ENCODE results near the gene SCLT1. TPM values are rescaled to one million over a fixed set of nuclear protein-coding genes. Genes with fewer than 3 reads are reported as not detected.
A peak's percentile ranks its signal among the peaks of the same experiment; 100 is the strongest.

SCLT1 gene
- polyA plus RNA-seq, 2 of the 4 experiments (the other 2 are of a cell fraction) = 7.4 to 12.1 TPM

GRCh38 chr4:129140521-129140920 lies 47.2 kb upstream of the SCLT1 start:
- H3K4me3 ChIP-seq = no peak overlapping the region
- ATAC-seq (no peak), DNase-seq (ENCODE audit: low read depth in 1 of 2, low spot score in 1 of 2) (no peak), FAIRE-seq (no peak)
- CTCF ChIA-PET = no interaction called here
- POLR2A ChIA-PET = no interaction called here
- TF ChIP-seq RAD21 (conservative IDR thresholded peaks at IDR 0.05 in 1 of 2, IDR thresholded peaks at IDR 0.05 in 1 of 2) = 0 out of 5 replicates have a peak, but pooled peaks have one; percentile 11 to 12
- no peak for TF ChIP-seq ZC3H11A (IDR thresholded peaks at IDR 0.05)
- no peak for TF ChIP-seq FOSB (CRISPR knock-in tag; IDR thresholded peaks at IDR 0.05)
- TF ChIP-seq HEYL (CRISPR knock-in tag; IDR thresholded peaks at IDR 0.05) = no peak
- no peak for TF ChIP-seq EHMT2 (IDR thresholded peaks at IDR 0.05; ENCODE audit: low read depth)
- no peak for TF ChIP-seq HMGXB4 (CRISPR knock-in tag; IDR thresholded peaks at IDR 0.05; ENCODE audit: borderline replicate concordance)
- TF ChIP-seq NPAS2 (CRISPR knock-in tag; IDR thresholded peaks at IDR 0.05; ENCODE audit: borderline replicate concordance) = no peak
- no peaks in the 10 kb centered on the region for H3K4me1 ChIP-seq
- no peak overlapping the region for H3K27ac ChIP-seq
- H3K9me3 ChIP-seq = no peaks in the 10 kb centered on the region
- no peak overlapping the region for H3K4me2 ChIP-seq
- WGBS (ENCODE audit: missing lambda C conversion rate) = 42% methylated on average over 2 of the region's 2 CpGs

DNA sequence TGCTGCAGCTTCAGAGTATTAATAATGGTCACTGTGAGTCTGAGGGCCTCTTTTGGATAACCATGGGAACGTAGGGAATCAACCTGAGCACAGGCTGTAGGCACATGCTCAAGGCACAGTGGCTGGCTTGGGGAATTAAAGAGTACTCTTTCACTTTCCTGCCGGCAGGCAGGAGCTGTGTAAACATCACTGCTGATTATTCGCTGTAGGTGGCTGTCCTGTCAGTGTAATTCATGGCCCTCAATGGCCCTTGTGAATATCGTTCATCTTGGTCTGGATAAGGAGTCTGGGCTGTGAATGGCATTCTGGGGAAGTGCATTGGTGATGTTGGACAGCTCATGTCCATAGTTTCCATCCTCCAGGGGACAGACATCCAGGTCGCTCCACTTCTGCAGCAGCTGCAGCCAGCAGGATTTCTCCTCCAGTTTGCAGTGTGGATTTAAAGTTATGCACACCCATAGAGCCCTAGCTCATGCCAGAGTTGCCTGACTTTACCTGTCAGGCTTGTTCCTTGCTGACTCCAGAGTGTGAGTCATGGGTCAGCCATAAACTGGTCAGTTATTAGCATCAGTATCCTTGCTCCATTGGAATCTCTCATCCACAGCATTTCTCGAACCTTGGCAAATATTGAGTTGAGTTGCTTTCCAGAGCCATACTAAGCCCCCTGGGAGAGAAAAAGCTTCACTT lies 45.6 kb upstream of the SCLT1 start:
- CTCF ChIA-PET = no interaction called here
- Histone ChIP-seq H3K4me1 (no peaks in the 10 kb centered on the region), H3K4me3 (no peak overlapping the region), H3K27ac (no peak overlapping the region), H3K9me3 (no peaks in the 10 kb centered on the region), H3K4me2 (no peak overlapping the region)
- ATAC-seq (no peak), DNase-seq (ENCODE audit: low read depth in 1 of 2, low spot score in 1 of 2) (no peak), FAIRE-seq (no peak)
- POLR2A ChIA-PET = no interaction called here
- 37% methylated on average over 5 of the region's 6 CpGs for WGBS (ENCODE audit: missing lambda C conversion rate)
- TF ChIP-seq POLR2A (IDR thresholded peaks at IDR 0.05; ENCODE audit: low read length) = no peak
- TF ChIP-seq, protein P1, sequence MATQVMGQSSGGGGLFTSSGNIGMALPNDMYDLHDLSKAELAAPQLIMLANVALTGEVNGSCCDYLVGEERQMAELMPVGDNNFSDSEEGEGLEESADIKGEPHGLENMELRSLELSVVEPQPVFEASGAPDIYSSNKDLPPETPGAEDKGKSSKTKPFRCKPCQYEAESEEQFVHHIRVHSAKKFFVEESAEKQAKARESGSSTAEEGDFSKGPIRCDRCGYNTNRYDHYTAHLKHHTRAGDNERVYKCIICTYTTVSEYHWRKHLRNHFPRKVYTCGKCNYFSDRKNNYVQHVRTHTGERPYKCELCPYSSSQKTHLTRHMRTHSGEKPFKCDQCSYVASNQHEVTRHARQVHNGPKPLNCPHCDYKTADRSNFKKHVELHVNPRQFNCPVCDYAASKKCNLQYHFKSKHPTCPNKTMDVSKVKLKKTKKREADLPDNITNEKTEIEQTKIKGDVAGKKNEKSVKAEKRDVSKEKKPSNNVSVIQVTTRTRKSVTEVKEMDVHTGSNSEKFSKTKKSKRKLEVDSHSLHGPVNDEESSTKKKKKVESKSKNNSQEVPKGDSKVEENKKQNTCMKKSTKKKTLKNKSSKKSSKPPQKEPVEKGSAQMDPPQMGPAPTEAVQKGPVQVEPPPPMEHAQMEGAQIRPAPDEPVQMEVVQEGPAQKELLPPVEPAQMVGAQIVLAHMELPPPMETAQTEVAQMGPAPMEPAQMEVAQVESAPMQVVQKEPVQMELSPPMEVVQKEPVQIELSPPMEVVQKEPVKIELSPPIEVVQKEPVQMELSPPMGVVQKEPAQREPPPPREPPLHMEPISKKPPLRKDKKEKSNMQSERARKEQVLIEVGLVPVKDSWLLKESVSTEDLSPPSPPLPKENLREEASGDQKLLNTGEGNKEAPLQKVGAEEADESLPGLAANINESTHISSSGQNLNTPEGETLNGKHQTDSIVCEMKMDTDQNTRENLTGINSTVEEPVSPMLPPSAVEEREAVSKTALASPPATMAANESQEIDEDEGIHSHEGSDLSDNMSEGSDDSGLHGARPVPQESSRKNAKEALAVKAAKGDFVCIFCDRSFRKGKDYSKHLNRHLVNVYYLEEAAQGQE (IDR thresholded peaks at IDR 0.05) = no peak
- no peak for TF ChIP-seq NPAS2 (CRISPR knock-in tag; IDR thresholded peaks at IDR 0.05; ENCODE audit: borderline replicate concordance)
- no peak for TF ChIP-seq HMGXB4 (CRISPR knock-in tag; IDR thresholded peaks at IDR 0.05; ENCODE audit: borderline replicate concordance)
- no peak for TF ChIP-seq HEYL (CRISPR knock-in tag; IDR thresholded peaks at IDR 0.05)
- TF ChIP-seq MAFK (IDR thresholded peaks at IDR 0.05; ENCODE audit: partially characterized antibody) = no peak
- no peak for TF ChIP-seq TP53 (CRISPR knock-in tag; IDR thresholded peaks at IDR 0.05)
- TF ChIP-seq HOXB5 (CRISPR knock-in tag; IDR thresholded peaks at IDR 0.05) = no peak
- no peak for TF ChIP-seq CBX2 (IDR thresholded peaks at IDR 0.05; ENCODE audit: borderline replicate concordance, low read depth)
- no peak for TF ChIP-seq CHD2 (IDR thresholded peaks at IDR 0.05; ENCODE audit: low read length, partially characterized antibody)
- no peak for TF ChIP-seq ZNF302 (CRISPR knock-in tag; IDR thresholded peaks at IDR 0.05)
- TF ChIP-seq NFE2L2 (conservative IDR thresholded peaks at IDR 0.05; ENCODE audit: low read length) = no peak
- TF ChIP-seq ESRRA (IDR thresholded peaks at IDR 0.05; ENCODE audit: borderline replicate concordance, low read length) = no peak
- no peak for TF ChIP-seq ZFP36 (IDR thresholded peaks at IDR 0.05; ENCODE audit: borderline replicate concordance, partially characterized antibody)

Data from A549 (cell line).